Measurements from ENCODE around the gene CARD19.

DNA sequence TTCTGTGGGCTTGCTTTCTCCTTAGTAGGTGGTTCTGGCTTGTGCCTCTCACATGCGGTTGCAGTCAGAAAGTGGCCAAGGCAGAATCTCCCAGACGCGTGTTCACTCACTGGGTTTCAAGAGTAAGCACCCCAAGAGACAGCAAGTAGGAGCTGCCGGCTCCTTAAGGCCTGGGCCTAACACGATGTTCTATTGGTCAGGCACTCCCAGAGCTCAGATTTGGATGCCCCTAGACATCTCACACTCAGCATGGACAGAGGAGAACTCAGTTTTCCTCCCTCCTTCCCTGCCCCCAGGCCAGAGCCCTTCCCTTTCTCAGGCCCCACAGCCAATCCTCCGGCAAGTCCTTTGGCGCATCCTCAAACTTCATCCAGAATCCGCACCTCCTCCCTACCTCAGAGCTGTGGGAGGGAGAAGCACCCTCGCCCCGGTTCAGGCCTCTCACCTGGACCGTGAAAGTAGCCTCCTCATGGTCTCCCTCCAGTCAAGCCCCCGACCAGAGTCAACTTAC lies 6.5 kb upstream of the CARD19 start:
- TF ChIP-seq, protein P1, sequence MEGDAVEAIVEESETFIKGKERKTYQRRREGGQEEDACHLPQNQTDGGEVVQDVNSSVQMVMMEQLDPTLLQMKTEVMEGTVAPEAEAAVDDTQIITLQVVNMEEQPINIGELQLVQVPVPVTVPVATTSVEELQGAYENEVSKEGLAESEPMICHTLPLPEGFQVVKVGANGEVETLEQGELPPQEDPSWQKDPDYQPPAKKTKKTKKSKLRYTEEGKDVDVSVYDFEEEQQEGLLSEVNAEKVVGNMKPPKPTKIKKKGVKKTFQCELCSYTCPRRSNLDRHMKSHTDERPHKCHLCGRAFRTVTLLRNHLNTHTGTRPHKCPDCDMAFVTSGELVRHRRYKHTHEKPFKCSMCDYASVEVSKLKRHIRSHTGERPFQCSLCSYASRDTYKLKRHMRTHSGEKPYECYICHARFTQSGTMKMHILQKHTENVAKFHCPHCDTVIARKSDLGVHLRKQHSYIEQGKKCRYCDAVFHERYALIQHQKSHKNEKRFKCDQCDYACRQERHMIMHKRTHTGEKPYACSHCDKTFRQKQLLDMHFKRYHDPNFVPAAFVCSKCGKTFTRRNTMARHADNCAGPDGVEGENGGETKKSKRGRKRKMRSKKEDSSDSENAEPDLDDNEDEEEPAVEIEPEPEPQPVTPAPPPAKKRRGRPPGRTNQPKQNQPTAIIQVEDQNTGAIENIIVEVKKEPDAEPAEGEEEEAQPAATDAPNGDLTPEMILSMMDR (conservative IDR thresholded peaks at IDR 0.05) = no peak
- TF ChIP-seq EZH2 (IDR thresholded peaks at IDR 0.05; ENCODE audit: low read depth) = no peak
